Stimulated activated CD8-positive, alpha-beta memory T cell treated with anti-CD3 and anti-CD28 coated beads, Interleukin-7, amount 100 ng/mL, for 48 hours (primary cell): ENCODE measurements around the gene DDX19B.
"Not testable (repeated sequence)": the region's sequence is repeated elsewhere in the genome, so short reads cannot be mapped to it uniquely, and the experiment has no call there.

ENCODE experiments used
- DNase-seq, 2 donors: peaks; one replicate each; pipeline ENCODE4 v3.0.0-alpha.2; 2020; ENCODE audit warnings: low read depth in 1 of 2; ENCODE audit errors: extremely low read depth in 1 of 2

DDX19B gene

DNA sequence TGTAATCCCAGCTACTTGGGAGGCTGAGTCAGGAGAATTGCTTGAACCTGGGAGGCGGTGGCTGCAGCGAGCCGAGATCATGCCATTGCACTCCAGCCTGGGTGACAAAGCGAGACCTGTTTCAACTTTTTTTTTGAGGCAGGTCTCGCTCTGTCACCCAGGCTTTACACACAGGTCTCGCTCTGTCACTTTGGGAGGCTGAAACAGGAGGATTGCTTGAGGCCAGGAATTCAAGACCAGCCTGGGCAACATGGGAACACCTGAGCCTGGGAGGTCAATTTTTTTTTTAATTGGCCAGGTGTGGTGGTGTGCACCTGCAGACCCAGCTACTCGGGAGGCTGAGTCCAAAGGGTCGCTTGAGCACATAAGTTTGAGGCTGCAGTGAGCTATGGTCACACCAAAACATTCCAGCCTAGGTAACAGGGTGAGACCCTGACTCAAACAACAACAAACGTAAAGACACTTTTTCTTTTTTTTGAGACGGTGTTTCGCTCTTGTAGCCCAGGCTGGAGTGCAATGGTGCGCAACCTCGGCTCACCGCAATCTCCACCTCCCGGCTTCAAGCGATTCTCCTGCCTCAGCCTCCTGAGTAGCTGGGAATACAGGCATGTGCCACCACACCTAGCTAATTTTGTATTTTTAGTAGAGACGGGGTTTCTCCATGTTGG, 11.5 kb upstream of the DDX19B start:
- DNase-seq = not testable (repeated sequence)

DNA sequence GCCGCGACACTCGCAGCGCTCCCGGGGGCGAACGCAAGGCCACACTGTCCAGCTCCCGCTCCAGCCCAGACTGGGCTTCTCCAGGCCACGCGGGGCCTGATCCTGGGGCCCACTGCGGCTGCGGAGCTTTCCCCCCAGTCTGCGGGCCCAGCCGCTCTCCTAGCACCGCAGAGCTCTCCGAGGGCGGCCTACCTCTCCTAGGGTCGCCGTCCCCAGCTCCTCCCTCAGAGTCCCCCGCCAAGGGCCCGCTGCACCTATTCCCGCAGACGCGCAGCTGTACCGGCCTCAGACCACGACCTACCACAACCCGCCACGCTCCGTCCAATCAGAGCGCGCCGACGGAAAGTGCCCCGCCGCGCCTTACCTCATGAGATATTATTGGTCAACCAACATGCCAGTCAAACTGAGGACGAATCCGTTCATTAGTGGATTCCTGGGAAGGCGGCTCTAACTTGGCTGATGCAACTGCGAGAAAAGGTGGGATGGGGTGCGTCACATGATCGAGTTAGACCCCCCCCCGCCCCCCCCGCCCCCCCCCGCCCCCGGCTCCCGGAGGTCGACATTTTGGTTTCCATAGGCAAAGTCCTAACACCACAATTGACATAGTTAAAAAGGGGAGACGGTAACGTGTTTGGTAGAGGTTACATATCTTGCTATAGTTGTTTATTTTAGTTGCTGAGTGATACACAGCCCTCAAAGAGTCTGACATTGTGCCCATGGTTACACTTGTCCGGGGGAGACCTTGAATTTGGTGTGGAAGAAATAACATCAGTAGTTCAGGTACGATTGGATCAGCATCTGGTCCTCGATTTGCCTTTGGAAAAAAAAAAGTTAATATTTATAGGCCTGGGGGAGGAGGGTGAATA, 9.5 kb upstream of the DDX19B start, which contains the start of gene AARS1:
Gene AARS1 (minus strand): TSS at position 278 of the 866 bp plus-strand sequence. CDS start 6,743 bp downstream, outside the sequence.
- DNase-seq = peak; percentile 89 to 93

DNA sequence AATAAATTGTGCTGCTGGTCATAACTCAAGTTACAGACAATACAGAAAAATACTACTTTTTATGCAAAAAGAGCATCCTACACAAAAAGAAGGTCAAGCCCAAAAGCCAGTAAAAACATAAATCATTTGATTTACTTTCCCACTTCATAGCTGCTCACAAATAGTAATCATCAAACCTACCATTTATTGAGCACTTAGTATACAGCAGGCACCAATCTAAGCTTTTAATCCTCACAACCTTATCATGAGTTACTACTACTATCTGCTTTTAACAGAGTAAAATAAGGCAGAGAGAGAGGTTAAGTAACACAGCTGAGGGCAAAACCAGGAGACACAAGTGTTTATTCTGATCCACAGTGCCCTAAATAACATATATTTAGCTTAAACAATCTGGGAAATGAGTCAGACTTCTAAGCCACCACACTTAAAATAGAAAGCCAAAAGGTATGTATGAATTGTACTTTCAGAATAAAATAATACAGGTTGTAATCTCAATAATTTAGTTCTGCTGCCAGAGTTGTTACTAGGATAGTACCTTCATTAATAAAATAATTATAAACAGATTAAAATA, 8.0 kb upstream of the DDX19B start:
- no peak for DNase-seq

DNA sequence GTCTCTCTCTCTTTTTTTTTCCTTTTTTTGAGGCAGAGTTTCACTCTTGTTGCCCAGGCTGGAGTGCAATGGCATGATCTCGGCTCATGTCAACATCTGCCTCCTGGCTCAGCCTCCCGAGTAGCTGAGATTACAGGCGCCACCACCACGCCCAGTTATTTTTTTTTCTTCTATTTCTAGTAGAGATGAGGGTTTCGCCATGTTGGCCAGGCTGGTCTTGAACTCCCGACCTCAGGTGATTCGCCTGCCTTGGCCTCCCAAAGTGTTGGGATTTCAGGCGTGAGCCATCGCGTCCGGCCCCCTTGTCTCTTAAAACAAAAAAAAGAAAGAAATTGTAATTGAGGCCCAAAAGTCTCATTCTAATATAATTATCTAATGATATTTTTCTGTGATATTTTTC, 6.8 kb upstream of the DDX19B start:
- not testable (repeated sequence) for DNase-seq

DNA sequence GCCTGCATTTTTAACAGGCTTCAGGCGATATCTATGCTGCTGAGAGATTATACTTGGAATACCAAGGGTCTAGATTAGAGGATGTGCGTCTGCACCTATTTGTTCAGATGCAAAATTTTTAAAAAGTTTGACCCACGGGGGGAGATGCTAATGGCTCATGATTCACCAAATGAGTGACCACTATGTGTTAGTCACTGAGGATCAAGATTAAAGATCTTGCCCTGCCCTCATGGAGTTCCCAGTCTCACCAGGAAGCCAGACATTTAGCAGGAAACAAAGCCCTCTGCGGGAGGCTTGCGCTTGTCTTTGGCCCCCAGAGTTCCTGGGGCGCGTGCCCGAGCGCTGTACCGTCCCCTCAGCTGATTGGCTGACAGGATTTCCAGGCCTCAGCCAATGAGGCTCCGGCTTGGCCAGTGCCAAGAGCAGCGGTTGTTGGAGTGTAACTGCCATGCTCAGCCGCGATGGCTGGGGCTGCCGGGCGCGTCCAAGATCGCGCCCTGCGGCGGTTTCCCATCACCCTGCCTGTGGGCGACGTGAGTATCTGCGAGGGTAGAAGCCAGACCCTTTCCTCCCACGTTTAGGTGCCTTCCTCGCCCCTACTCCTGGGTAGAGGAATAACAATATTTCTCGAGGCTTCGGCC, 4.5 kb upstream of the DDX19B start:
- DNase-seq = no peak

DNA sequence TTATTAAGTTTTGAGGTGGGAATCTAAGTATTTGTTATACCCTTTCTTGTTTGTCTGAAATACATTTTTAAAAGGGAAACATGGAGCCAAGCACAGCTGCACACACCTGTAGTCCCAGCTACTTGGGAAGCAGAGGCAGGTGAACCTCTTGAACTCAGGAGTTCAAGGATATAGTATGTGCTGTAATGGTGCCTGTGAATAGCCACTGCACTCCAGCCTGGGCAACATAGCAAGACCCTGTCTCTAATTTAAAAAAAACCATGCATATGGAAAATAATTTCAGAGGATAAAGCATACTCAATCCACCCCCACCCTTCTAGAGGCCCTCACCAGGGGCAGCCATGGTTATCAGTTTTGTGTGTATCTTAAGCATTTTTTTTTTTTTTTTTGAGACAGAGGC, 3.4 kb upstream of the DDX19B start:
- no peak for DNase-seq

DNA sequence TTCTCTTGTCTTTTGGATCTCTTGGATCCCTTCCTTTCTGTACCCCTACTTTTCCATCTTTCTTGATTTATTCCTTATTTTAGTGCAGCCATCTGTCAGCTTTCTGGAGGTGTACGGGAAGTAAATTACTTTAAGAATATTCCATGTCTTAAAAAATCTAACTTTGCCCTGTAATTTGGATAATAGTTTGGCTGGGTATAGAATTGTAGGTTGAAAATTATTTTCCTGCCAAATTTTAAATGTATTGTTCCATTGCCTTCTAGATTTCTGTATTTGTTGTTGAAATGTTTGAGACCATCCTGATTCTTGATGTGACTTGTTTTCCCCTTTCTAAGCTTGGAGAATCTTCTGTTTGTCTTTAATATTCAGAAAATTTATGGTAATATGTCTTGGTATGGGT, 2.1 kb downstream of the DDX19B start:
- no peak for DNase-seq

DNA sequence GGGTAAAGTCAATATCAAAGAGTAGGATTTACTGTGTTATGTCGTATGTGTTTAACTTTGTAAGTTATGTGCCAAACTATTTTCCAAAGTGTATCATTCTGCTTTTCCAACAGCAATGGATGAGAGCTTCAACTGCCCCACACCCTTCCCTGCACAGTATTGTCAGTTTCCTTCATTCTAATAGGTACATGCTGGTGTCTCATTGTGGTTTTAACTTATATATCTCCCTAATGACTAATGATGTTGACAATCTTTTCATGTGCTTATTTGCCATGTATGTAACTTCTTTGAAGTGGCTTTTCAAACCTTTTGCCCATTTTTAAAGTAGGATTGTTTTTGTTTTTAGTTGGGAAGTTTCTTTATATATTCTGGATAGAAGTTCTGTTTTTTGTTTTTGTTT, 3.8 kb downstream of the DDX19B start:
- DNase-seq = no peak

DNA sequence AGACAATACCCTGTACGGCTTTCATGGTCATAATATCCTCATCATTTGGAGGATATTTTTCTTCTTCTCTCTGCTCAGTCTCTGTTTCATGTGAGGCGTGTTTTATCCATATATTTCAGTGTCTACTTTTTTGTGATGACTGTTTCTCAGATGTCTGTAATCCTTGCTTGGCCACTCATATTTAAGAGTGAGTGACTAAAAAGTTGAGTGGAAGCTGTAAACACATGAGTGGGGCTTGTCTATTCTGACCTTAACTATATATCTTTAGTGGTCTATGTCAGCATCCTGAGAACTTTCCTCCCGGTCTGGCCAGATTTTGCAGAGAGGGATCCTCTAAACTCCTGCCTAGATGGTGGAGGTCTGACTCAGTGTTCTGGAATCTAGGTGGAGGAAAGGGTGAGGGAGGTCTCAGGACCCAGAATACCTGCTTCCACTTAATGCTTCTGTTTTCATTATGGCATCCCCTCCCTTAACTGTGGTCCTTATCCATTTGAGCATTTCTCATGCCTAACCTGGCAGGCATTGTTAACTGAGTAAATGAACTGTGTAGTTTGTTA, 6.0 kb downstream of the DDX19B start:
- DNase-seq = no peak

DNA sequence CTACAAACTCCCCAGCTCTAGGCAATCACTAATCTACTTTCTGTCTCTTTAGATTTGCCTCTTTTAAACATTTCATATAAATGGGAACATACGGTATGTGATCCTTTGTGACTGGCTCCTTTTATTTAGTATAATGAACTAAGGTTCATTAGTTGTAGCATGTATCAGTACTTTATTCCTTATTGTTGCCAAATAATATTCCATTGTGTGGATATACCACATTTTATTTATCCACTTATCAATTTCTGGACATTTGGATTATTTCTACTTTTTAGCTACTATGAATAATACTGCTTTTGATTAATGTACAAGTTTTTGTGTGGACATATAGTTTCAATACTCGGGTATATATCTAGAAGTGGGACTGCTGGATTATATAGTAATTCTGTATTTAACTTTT, 7.9 kb downstream of the DDX19B start:
- no peak for DNase-seq

DNA sequence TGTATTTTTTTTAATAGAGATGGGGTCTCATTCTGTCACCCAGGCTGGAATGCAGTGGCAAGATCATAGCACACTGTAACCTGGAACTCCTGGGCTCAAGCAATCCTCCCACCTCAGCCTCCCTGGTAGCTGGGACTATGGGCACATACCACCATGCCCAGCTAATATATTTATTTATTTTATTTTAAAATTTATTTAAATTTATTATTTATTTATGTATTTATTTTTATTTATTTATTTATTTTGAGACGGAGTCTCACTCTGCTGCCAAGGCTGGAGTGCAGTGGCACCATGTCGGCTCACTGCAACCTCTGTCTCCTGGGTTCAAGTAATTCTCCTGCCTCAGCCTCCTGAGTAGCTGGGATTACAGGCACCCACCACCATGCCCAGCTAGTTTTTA, 8.7 kb downstream of the DDX19B start:
- DNase-seq = not testable (repeated sequence)

DNA sequence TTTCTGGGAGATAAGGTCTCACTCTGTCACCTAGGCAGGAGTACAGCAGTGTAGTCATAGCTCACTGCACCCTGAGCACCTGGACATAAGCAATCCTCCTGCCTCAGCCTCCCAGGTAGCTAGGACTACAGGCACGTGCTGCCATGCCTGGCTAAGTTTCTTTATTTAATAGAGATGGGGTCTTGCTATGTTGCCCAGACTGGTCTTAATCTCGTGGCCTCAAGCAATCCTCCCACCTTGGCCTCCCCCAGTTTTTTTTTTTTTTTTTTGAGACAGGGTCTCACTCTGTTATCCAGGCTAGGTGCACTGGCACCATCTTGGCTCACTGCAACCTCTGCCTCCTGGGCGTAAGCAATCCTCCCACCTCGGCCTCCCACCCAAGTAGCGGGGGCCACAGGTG, 21.1 kb downstream of the DDX19B start:
- no peak for DNase-seq

DNA sequence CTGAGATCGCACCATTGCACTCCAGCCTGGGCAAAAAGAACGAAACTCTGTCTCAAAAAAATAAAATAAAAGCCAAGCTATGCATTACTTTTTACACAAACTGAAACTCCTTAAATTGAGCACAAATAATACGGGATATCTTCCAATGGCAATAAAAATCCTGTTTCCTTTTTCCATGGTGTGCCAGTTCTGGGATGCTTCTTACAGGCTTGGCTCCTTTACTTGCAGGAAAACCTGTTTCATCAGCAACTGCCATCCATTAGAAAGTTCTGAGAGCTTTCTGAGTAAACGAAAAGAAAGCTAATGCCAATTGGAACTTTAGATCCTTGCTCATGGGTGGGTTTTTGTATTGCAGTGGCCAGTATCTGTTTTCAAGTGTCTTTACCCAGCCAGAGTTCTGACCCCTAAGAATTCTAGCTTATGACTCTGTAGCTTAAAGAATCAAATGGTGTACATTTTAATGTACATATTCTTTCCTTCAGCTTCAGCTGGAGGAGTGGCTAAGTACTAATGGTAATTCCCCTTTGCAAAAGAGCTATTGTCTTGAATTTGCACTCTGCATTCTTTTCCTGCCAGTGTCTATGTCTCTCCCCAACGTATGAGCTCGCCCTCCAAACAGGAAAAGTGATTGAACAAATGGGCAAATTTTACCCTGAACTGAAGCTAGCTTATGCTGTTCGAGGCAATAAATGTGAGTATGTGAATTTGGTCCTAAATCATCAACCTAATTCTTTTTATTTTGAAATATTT, 26.2 kb downstream of the DDX19B start:
- DNase-seq = no peak

DNA sequence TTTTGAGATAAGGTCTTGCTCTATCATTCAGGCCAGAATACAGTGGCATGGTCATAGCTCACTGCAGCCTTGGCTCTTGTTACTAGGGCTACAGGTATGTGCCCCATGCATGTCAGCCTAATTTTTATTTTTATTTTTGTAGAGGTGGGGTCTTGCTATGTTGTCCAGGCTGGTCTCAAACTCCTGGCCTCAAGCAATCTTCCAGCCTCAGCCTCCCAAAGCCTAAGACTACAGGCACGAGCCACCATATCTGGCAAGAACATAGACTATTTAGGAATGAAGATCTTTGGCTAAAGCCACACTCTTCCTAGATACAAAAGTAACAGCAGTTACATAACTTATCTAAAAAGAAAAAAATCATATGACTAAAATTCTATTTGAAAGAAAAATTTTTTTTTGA, 32.1 kb downstream of the DDX19B start:
- no peak for DNase-seq

DNA sequence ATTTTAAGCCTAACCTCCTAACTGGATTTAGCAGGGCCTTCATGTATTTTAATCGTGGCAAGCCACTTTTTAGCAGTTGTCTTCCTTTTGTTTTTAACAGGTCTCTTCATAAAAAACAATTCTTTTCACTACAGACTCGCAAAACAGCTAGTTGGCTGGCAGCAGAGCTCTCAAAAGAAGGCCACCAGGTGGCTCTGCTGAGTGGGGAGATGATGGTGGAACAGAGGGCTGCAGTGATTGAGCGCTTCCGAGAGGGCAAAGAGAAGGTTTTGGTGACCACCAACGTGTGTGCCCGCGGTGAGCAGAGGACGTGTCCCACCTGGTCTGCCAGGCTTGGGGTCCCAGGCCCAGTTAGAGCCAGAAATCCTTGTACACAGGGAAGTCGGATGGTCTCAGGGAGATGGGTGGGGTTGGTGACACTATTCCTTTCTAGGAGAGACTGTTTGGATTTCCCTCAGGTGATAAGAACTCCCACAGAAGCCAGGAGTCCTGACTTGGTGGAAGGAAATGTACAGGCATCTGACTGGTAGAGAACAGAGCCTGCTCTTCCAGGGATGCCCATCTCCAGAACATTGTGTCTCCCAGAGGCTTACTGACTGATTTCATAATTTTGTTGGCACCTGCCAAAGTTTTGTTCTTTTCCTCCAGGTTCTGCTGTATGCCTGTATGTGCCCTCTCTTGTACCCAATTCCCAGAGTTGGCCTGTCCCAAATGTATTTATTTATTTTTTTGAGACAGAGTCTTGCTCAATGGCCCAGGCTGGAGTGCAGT, 32.8 kb downstream of the DDX19B start:
- DNase-seq = no peak

DNA sequence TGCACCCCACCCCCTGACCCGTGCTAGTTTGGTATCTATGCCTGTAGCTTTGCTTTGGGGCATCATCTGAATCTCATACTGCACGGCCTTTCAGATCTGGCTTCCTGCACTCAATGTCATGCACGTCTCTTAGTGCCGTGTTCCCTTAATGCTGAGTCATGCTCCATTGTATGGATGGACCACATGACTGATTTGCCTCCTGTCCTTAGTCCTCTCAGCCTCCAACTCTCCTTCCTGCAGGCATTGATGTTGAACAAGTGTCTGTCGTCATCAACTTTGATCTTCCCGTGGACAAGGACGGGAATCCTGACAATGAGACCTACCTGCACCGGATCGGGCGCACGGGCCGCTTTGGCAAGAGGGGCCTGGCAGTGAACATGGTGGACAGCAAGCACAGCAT, 33.7 kb downstream of the DDX19B start:
- not testable (repeated sequence) for DNase-seq

DNA sequence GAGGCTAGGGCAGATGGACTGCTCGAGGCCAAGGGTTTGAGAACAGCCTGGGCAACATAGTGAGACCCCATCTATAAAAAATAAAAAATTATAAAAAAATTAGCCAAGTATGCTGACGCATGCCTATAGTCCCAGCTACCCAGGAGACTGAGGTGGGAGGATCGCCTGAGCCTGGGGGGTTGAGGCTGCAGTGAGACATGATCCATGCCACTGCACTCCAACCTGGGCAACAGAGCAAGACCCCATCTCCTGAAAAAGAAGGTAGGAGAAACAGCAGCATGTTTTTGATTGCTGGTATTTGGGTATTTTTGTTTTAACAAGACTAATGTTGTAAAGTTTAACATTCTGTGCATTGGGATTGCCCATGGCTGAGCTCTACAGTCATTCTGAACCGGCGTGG, 38.8 kb downstream of the DDX19B start:
- DNase-seq = no peak

DNA sequence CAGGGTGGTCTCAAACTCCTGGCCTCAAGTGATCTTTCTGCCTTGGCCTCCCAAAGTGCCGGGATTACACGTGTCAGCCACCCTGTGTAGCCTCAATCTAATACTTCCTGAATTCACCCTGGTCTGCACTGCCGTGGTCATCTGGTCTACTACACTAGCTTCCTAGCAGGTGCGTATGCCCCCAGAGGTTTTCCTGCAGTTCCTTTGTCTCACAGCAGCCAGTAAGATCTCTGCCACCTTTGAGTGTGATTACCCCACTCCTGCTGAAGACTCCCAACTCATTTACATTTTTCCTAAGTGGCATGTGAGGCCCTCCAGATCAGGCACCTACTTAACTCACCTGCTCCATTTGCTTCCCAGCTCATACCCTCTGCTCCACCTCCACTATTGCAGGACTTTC, 42.6 kb downstream of the DDX19B start:
- no peak for DNase-seq

DNA sequence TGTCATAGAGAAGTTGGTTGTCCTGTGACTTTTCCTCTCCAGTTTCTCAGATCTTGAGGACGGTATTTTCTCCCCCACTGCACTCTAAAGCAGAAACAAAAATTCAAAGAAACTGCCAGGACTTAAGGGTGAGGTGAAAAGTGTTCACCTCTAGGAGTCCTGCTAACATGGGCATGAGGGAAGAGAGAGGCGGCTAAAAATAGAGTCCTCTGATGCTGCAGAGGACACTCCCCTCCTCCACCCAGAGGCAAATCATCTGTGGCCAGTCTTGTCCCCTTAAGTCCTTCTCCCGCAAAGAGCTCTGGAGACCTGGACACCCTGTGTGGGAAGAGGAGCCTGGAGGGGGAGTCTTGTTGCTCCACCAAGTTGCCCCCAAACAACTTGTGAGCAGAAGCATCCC, 43.0 kb downstream of the DDX19B start:
- DNase-seq = no peak

DNA sequence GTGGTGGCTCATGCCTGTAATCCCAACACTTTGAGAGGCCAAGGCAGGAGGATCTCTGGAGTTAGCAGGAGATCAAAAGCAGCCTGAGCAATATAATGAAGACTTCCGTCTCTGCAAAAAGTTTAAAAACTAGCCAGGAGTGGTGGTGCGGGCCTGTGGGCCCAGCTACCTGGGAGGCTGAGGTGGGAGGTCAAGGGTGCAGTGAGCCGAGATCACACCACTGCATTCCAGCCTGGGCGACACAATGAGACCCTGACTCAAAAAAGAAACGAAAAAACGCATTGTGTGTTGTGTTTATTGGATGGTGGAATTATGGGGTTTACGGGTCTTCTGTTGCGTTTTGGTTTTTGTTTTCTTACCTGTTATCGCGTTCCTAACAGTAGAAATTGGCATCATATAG, 46.9 kb downstream of the DDX19B start:
- no peak for DNase-seq
